Caco-2 (cell line): Measurements from ENCODE around the gene TMEM244. TPM values are rescaled to one million over a fixed set of nuclear protein-coding genes. Genes with fewer than 3 reads are reported as not detected.

Experiments
- BruUV-seq: library from RNA; stranded (reverse); fragments of 400-500 nt; replicated peaks from 2 replicates; lab custom pipeline; 2021; lab: Mats Ljungman, UMichigan
- CTCF ChIA-PET: fragments of 300-600 bp; sonication (Branson Sonifier 250); formaldehyde crosslinking; loops from one replicate; lab custom pipeline; 2022; ENCODE audit warnings: antibody characterized with exemption; lab: Charles Lee
- POLR2A ChIA-PET: fragments of 300-600 bp; sonication (Branson Sonifier 250); formaldehyde crosslinking; loops from one replicate; lab custom pipeline; 2022; ENCODE audit warnings: antibody characterized with exemption; lab: Charles Lee
- DNase-seq, 2 experiments: peaks; one replicate each; pipeline versions ENCODE4 v3.0.0 to v3.0.0-alpha.2; 2020 to 2022
- H3K27me3 ChIP-seq: replicated peaks from 2 replicates; pipeline ENCODE4 v1.6.0; 2011; ENCODE audit warnings: low read length; ENCODE audit not compliant: control insufficient read depth, insufficient read depth
- H3K36me3 ChIP-seq: 2 replicates; pipeline ENCODE4 v1.5.1; 2011; ENCODE audit warnings: low read length; ENCODE audit not compliant: control insufficient read depth, insufficient read depth
- H3K4me1 ChIP-seq: fragments of 250-450 bp; sonication (Bioruptor Pico); 2 replicates; pipeline ENCODE4 v1.5.1; 2020; ENCODE audit warnings: mild to moderate bottlenecking
- H3K4me3 ChIP-seq: 2 replicates; pipeline ENCODE4 v1.5.1; 2011; ENCODE audit warnings: low read depth, mild to moderate bottlenecking, control low read depth, low read length
- H3K9me3 ChIP-seq: fragments of 250-450 bp; sonication (Bioruptor Pico); 2 replicates; pipeline ENCODE4 v1.5.1; 2020; ENCODE audit warnings: mild to moderate bottlenecking, moderate library complexity
- H3K27ac Mint-ChIP-seq: one replicate; pipeline ENCODE4 v1.8.0; 2022; ENCODE audit warnings: mixed read lengths; ENCODE audit not compliant: unreplicated experiment
- H3K27me3 Mint-ChIP-seq: one replicate; pipeline ENCODE4 v1.8.0; 2022; ENCODE audit warnings: mixed read lengths; ENCODE audit not compliant: insufficient read depth, unreplicated experiment
- H3K36me3 Mint-ChIP-seq: one replicate; pipeline ENCODE4 v1.8.0; 2022; ENCODE audit warnings: mild to moderate bottlenecking, mixed read lengths; ENCODE audit not compliant: insufficient read depth, unreplicated experiment
- H3K4me1 Mint-ChIP-seq: one replicate; pipeline ENCODE4 v1.8.0; 2022; ENCODE audit warnings: low read depth, mixed read lengths; ENCODE audit not compliant: unreplicated experiment
- H3K4me3 Mint-ChIP-seq: one replicate; pipeline ENCODE4 v1.8.0; 2022; ENCODE audit warnings: mild to moderate bottlenecking, moderate library complexity, mixed read lengths; ENCODE audit not compliant: unreplicated experiment
- H3K9me3 Mint-ChIP-seq: one replicate; pipeline ENCODE4 v1.8.0; 2022; ENCODE audit warnings: mixed read lengths; ENCODE audit not compliant: unreplicated experiment
- intact Hi-C: fragments of 100-400 bp; cut with micrococcal nuclease; formaldehyde crosslinking; loops from one replicate; pipeline ENCODE4 v1.10.0; 2022; ENCODE audit not compliant: unreplicated experiment
- total RNA-seq: library from RNA; stranded (reverse); gene quantifications from 2 replicates; pipeline ENCODE4 v1.2.3, GENCODE V29; 2022
- TF ChIP-seq, protein P1 (sequence below), 2 experiments: fragments of 200-600 bp in 1 of 2; IDR thresholded peaks; 1 replicate in 1 of 2; 2 replicates in 1 of 2; pipeline versions ENCODE4 v1.5.1 to v1.8.0; 2011 to 2022; ENCODE audit warnings: antibody characterized with exemption in 1 of 2, control low read depth in 1 of 2, inconsistent platforms in 1 of 2, low read depth in 1 of 2, low read length in 1 of 2, mild to moderate bottlenecking in 1 of 2, moderate library complexity in 1 of 2; ENCODE audit not compliant: insufficient read depth in 1 of 2, severe bottlenecking in 1 of 2, unreplicated experiment in 1 of 2

Gene TMEM244
- total RNA-seq, 1 experiment from 2014 or later: not detected

DNA sequence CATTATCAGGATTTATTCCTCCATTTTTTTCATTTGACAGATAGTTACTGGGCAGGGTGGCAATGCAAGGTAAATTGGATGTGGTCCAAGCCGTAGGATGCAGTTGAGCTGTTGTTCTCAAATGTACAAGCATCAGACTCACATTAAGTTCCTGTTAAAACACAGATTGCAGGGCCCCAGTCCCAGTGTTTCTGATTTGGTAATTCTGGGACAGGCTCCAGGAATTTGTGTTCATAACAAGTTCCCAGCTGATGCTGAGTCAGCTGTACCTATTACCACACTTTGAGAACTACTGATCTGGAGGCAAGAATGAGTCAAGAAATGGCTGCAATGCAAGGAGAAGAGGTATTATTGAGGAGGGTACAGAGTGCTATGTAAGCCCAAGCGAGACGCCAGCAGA lies 11.7 kb downstream of the TMEM244 start:
- H3K4me3 Mint-ChIP-seq: no peak overlapping the region
- BruUV-seq: no TSS peak
- POLR2A ChIA-PET: no interaction called here
- H3K9me3 Mint-ChIP-seq: no peaks in the 10 kb centered on the region
- Histone ChIP-seq H3K9me3 (no peaks in the 10 kb centered on the region), H3K4me1 (no peaks in the 10 kb centered on the region), H3K27me3 (no peaks in the 10 kb centered on the region), H3K4me3 (no peak overlapping the region), H3K36me3 (no peaks in the 10 kb centered on the region)
- CTCF ChIA-PET: no interaction called here
- DNase-seq: no peak
- H3K27ac Mint-ChIP-seq: no peak overlapping the region
- H3K36me3 Mint-ChIP-seq: no peaks in the 10 kb centered on the region
- intact Hi-C loops: no loop called here
- no peaks in the 10 kb centered on the region for H3K4me1 Mint-ChIP-seq
- H3K27me3 Mint-ChIP-seq: peaks cover 5% of the 10 kb centered on the region
- TF ChIP-seq, protein P1, sequence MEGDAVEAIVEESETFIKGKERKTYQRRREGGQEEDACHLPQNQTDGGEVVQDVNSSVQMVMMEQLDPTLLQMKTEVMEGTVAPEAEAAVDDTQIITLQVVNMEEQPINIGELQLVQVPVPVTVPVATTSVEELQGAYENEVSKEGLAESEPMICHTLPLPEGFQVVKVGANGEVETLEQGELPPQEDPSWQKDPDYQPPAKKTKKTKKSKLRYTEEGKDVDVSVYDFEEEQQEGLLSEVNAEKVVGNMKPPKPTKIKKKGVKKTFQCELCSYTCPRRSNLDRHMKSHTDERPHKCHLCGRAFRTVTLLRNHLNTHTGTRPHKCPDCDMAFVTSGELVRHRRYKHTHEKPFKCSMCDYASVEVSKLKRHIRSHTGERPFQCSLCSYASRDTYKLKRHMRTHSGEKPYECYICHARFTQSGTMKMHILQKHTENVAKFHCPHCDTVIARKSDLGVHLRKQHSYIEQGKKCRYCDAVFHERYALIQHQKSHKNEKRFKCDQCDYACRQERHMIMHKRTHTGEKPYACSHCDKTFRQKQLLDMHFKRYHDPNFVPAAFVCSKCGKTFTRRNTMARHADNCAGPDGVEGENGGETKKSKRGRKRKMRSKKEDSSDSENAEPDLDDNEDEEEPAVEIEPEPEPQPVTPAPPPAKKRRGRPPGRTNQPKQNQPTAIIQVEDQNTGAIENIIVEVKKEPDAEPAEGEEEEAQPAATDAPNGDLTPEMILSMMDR (IDR thresholded peaks at IDR 0.05; ENCODE audit: insufficient read depth in 1 of 2, low read depth in 1 of 2, low read length in 1 of 2, severe bottlenecking in 1 of 2, unreplicated experiment in 1 of 2): no peak

DNA sequence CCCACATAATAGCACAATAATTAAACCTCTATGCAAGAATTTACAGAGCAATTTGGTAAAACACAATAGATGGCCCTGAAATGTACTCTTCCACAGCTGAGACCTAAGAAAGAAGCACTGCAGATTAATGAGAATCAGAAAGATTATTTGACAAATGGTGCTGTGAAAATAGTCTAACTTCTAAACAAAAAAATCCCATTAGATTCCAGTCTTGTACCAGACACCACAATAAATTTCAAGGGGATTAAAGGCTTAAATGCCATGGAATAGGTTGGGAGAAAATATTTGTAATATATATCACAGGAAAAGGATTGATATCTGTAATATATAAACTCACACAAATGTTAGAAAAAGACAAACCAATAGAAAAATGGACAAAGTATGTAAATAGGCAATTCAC lies 14.4 kb downstream of the TMEM244 start:
- H3K27me3 Mint-ChIP-seq: peaks cover 5% of the 10 kb centered on the region
- ChIA-PET POLR2A (no interaction called here), CTCF (no interaction called here)
- TF ChIP-seq, protein P1 (IDR thresholded peaks at IDR 0.05; ENCODE audit: insufficient read depth in 1 of 2, low read depth in 1 of 2, low read length in 1 of 2, severe bottlenecking in 1 of 2, unreplicated experiment in 1 of 2): no peak
- no peak overlapping the region for H3K4me3 Mint-ChIP-seq
- DNase-seq: no peak
- intact Hi-C loops: no loop called here
- H3K4me1 Mint-ChIP-seq: no peaks in the 10 kb centered on the region
- no peaks in the 10 kb centered on the region for H3K36me3 Mint-ChIP-seq
- H3K27ac Mint-ChIP-seq: no peak overlapping the region
- no TSS peak for BruUV-seq
- Histone ChIP-seq H3K27me3 (no peaks in the 10 kb centered on the region), H3K4me1 (no peaks in the 10 kb centered on the region), H3K4me3 (no peak overlapping the region), H3K36me3 (no peaks in the 10 kb centered on the region), H3K9me3 (no peaks in the 10 kb centered on the region)
- no peaks in the 10 kb centered on the region for H3K9me3 Mint-ChIP-seq

DNA sequence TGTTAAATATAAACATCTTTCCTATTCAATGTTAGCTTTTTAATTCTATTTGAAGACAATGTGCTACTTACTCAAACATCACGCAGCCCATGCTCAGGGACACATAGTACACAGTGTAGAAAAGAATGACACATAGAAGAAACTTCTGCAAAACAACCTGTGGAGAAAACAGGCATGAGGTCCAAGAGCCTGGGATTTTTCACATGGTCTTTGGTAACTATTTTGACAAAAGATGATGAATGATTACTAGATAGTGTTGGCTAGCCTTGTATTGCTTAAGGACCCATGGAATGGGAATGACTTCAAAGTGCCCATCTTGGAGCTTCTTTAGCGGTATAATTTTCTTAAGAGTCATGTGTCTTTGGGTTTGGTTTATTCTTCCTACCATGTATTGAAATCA lies 15.4 kb downstream of the TMEM244 start:
- H3K9me3 Mint-ChIP-seq: no peaks in the 10 kb centered on the region
- no peak overlapping the region for H3K4me3 Mint-ChIP-seq
- no peaks in the 10 kb centered on the region for H3K4me1 Mint-ChIP-seq
- no peak overlapping the region for H3K27ac Mint-ChIP-seq
- DNase-seq: no peak
- Histone ChIP-seq H3K9me3 (no peaks in the 10 kb centered on the region), H3K4me1 (no peaks in the 10 kb centered on the region), H3K27me3 (no peaks in the 10 kb centered on the region), H3K4me3 (no peak overlapping the region), H3K36me3 (no peaks in the 10 kb centered on the region)
- H3K27me3 Mint-ChIP-seq: peaks cover 5% of the 10 kb centered on the region
- BruUV-seq: no TSS peak
- TF ChIP-seq, protein P1 (IDR thresholded peaks at IDR 0.05; ENCODE audit: insufficient read depth in 1 of 2, low read depth in 1 of 2, low read length in 1 of 2, severe bottlenecking in 1 of 2, unreplicated experiment in 1 of 2): no peak
- intact Hi-C loops: no loop called here
- ChIA-PET POLR2A (no interaction called here), CTCF (no interaction called here)
- H3K36me3 Mint-ChIP-seq: no peaks in the 10 kb centered on the region
